ENCODE measurements around the gene SEL1L2.

SEL1L2 gene

GRCh38 chr20:13910492-13910891 lies 79.9 kb downstream of the SEL1L2 start:
- H4K20me1 ChIP-seq (ENCODE audit: insufficient read depth, low read length), result no peaks in the 10 kb centered on the region
- no peaks in the 10 kb centered on the region for H3K36me3 ChIP-seq (replicated peaks; ENCODE audit: insufficient read depth, low read length)
- no peak for DNase-seq
- H3K4me1 ChIP-seq (ENCODE audit: low read length), result no peaks in the 10 kb centered on the region
- no peaks in the 10 kb centered on the region for H3F3A ChIP-seq (ENCODE audit: insufficient read depth, low read length)
- no peaks in the 10 kb centered on the region for H3K9me3 ChIP-seq (replicated peaks; ENCODE audit: insufficient read depth, low read length)
- H3K9me2 ChIP-seq (replicated peaks; ENCODE audit: insufficient read depth, low read length), result no peaks in the 10 kb centered on the region
- H3K27ac ChIP-seq (ENCODE audit: low read length), result no peak overlapping the region
- H3K4me2 ChIP-seq (ENCODE audit: low read depth, low read length), result no peak overlapping the region
- H3K4me3 ChIP-seq (ENCODE audit: low read length), result no peak overlapping the region
- H2AFZ ChIP-seq (ENCODE audit: low read length), result no peak overlapping the region
- TF ChIP-seq EZH2 (optimal IDR thresholded peaks at IDR 0.05; ENCODE audit: low read depth, low read length), result no peak
- no peak for TF ChIP-seq CTCF (IDR thresholded peaks at IDR 0.05; ENCODE audit: low read length)
- TF ChIP-seq EZH2phosphoT487 (IDR thresholded peaks at IDR 0.05; ENCODE audit: low read length), result no peak
- H3K9ac ChIP-seq (ENCODE audit: low read length), result no peak overlapping the region
- H3K27me3 ChIP-seq (replicated peaks; ENCODE audit: insufficient read depth, low read length), result no peaks in the 10 kb centered on the region
- no peaks in the 10 kb centered on the region for H3K79me2 ChIP-seq (ENCODE audit: low read length)

GRCh38 chr20:13909067-13909466 lies 81.3 kb downstream of the SEL1L2 start:
- no peaks in the 10 kb centered on the region for H3K27me3 ChIP-seq (replicated peaks; ENCODE audit: insufficient read depth, low read length)
- no peaks in the 10 kb centered on the region for H3K36me3 ChIP-seq (replicated peaks; ENCODE audit: insufficient read depth, low read length)
- no peaks in the 10 kb centered on the region for H4K20me1 ChIP-seq (ENCODE audit: insufficient read depth, low read length)
- H3K79me2 ChIP-seq (ENCODE audit: low read length), result no peaks in the 10 kb centered on the region
- H3K4me3 ChIP-seq (ENCODE audit: low read length), result no peak overlapping the region
- H3F3A ChIP-seq (ENCODE audit: insufficient read depth, low read length), result no peaks in the 10 kb centered on the region
- DNase-seq, result no peak
- H3K4me2 ChIP-seq (ENCODE audit: low read depth, low read length), result no peak overlapping the region
- no peaks in the 10 kb centered on the region for H3K4me1 ChIP-seq (ENCODE audit: low read length)
- H3K9me2 ChIP-seq (replicated peaks; ENCODE audit: insufficient read depth, low read length), result no peaks in the 10 kb centered on the region
- H2AFZ ChIP-seq (ENCODE audit: low read length), result no peak overlapping the region
- TF ChIP-seq EZH2phosphoT487 (IDR thresholded peaks at IDR 0.05; ENCODE audit: low read length) (no peak), EZH2 (optimal IDR thresholded peaks at IDR 0.05; ENCODE audit: low read depth, low read length) (no peak), CTCF (IDR thresholded peaks at IDR 0.05; ENCODE audit: low read length) (no peak)
- no peaks in the 10 kb centered on the region for H3K9me3 ChIP-seq (replicated peaks; ENCODE audit: insufficient read depth, low read length)
- no peak overlapping the region for H3K9ac ChIP-seq (ENCODE audit: low read length)
- H3K27ac ChIP-seq (ENCODE audit: low read length), result no peak overlapping the region

GRCh38 chr20:13904766-13905165 lies 85.6 kb downstream of the SEL1L2 start:
- H3K4me2 ChIP-seq (ENCODE audit: low read depth, low read length), result no peak overlapping the region
- no peak overlapping the region for H3K4me3 ChIP-seq (ENCODE audit: low read length)
- no peak for DNase-seq
- no peaks in the 10 kb centered on the region for H3K9me3 ChIP-seq (replicated peaks; ENCODE audit: insufficient read depth, low read length)
- H3K27ac ChIP-seq (ENCODE audit: low read length), result no peak overlapping the region
- no peak overlapping the region for H3K9ac ChIP-seq (ENCODE audit: low read length)
- no peaks in the 10 kb centered on the region for H3K4me1 ChIP-seq (ENCODE audit: low read length)
- H4K20me1 ChIP-seq (ENCODE audit: insufficient read depth, low read length), result no peaks in the 10 kb centered on the region
- H3K79me2 ChIP-seq (ENCODE audit: low read length), result no peaks in the 10 kb centered on the region
- H3K9me2 ChIP-seq (replicated peaks; ENCODE audit: insufficient read depth, low read length), result no peaks in the 10 kb centered on the region
- no peaks in the 10 kb centered on the region for H3K36me3 ChIP-seq (replicated peaks; ENCODE audit: insufficient read depth, low read length)
- H3K27me3 ChIP-seq (replicated peaks; ENCODE audit: insufficient read depth, low read length), result no peaks in the 10 kb centered on the region
- H2AFZ ChIP-seq (ENCODE audit: low read length), result no peak overlapping the region
- H3F3A ChIP-seq (ENCODE audit: insufficient read depth, low read length), result no peaks in the 10 kb centered on the region
- no peak for TF ChIP-seq EZH2phosphoT487 (IDR thresholded peaks at IDR 0.05; ENCODE audit: low read length)

- H3K79me2 ChIP-seq (ENCODE audit: low read length), result no peaks in the 10 kb centered on the region
- H3K9ac ChIP-seq (ENCODE audit: low read length), result no peak overlapping the region
- H3K27ac ChIP-seq (ENCODE audit: low read length), result no peak overlapping the region
- H3K4me1 ChIP-seq (ENCODE audit: low read length), result no peaks in the 10 kb centered on the region
- H4K20me1 ChIP-seq (ENCODE audit: insufficient read depth, low read length), result no peaks in the 10 kb centered on the region
- H3K4me2 ChIP-seq (ENCODE audit: low read depth, low read length), result no peak overlapping the region
- no peak overlapping the region for H2AFZ ChIP-seq (ENCODE audit: low read length)
- DNase-seq, result no peak
- H3K36me3 ChIP-seq (replicated peaks; ENCODE audit: insufficient read depth, low read length), result no peaks in the 10 kb centered on the region
- H3K4me3 ChIP-seq (ENCODE audit: low read length), result no peak overlapping the region
- H3F3A ChIP-seq (ENCODE audit: insufficient read depth, low read length), result no peaks in the 10 kb centered on the region
- H3K27me3 ChIP-seq (replicated peaks; ENCODE audit: insufficient read depth, low read length), result no peaks in the 10 kb centered on the region
- H3K9me3 ChIP-seq (replicated peaks; ENCODE audit: insufficient read depth, low read length), result no peaks in the 10 kb centered on the region
- TF ChIP-seq EZH2 (optimal IDR thresholded peaks at IDR 0.05; ENCODE audit: low read depth, low read length), result no peak
- TF ChIP-seq EZH2phosphoT487 (IDR thresholded peaks at IDR 0.05; ENCODE audit: low read length), result no peak
- no peaks in the 10 kb centered on the region for H3K9me2 ChIP-seq (replicated peaks; ENCODE audit: insufficient read depth, low read length)
These were observed 89.9 kb downstream of the SEL1L2 start for GRCh38 chr20:13900496-13900895.
